ENCODE results near the gene LENG8. TPM values are rescaled to one million over a fixed set of nuclear protein-coding genes. Genes with fewer than 3 reads are reported as not detected.

The LENG8 gene
- total RNA-seq, 1 experiment from 2014 or later = 148 TPM

- H2BK20ac ChIP-seq (ENCODE audit: low read depth, low read length, poor library complexity, severe bottlenecking) = no peak overlapping the region
- Mint-ChIP-seq H3K9me3 (peaks cover 15 to 20% of the 10 kb centered on the region in 2 experiments), H3K27me3 (ENCODE audit: low read depth) (peaks cover 46% of the 10 kb centered on the region), H3K4me1 (peaks cover 35 to 38% of the 10 kb centered on the region in 2 experiments), H3K4me3 (peak overlapping the region; percentile 78 to 91), H3K36me3 (ENCODE audit: insufficient read depth in 1 of 3, low read depth in 3 of 3) (peaks cover 12 to 25% (median 14%) of the 10 kb centered on the region in 3 experiments), H3K27ac (no peak overlapping the region)
- H3K9ac ChIP-seq (ENCODE audit: extremely low read depth, insufficient read length, low read length) = no peak overlapping the region
- H2BK12ac ChIP-seq (ENCODE audit: insufficient read length, low read depth, low read length) = no peak overlapping the region
- H3K4me2 ChIP-seq (ENCODE audit: insufficient read depth, insufficient read length, low read length) = peak overlapping the region; percentile 67
- H4K8ac ChIP-seq (replicated peaks; ENCODE audit: insufficient read length, low read depth, low read length) = no peak overlapping the region
- no peak overlapping the region for H2AK5ac ChIP-seq (ENCODE audit: insufficient read length, low read length)
- H4K91ac ChIP-seq (ENCODE audit: insufficient read length, low read depth, low read length) = no peak overlapping the region
- H3K4me1 ChIP-seq (ENCODE audit: insufficient read depth, low read length) = peaks cover 5% of the 10 kb centered on the region; the same call in 1 of the 2 replicates
- DNase-seq = no peak
- H3K27me3 ChIP-seq (ENCODE audit: insufficient read depth, low read length) = peaks cover 12% of the 10 kb centered on the region; the same call in 1 of the 2 replicates
- H3K79me2 ChIP-seq (ENCODE audit: insufficient read depth, low read length) = no peaks in the 10 kb centered on the region
- H3K9me3 ChIP-seq (ENCODE audit: control insufficient read depth, low read depth, low read length) = no peaks in the 10 kb centered on the region
- no peak overlapping the region for H3K23ac ChIP-seq (ENCODE audit: insufficient read length, low read depth, low read length)
- no peak overlapping the region for H2BK15ac ChIP-seq (ENCODE audit: low read depth, low read length)
- no peak overlapping the region for H3T11ph ChIP-seq (ENCODE audit: low read length)
- H3K79me1 ChIP-seq (ENCODE audit: insufficient read depth, low read depth, low read length, poor library complexity, severe bottlenecking) = no peaks in the 10 kb centered on the region
- TF ChIP-seq CTCF (conservative IDR thresholded peaks at IDR 0.05) = no peak
- no peak overlapping the region for H3K18ac ChIP-seq (ENCODE audit: insufficient read length, low read depth, low read length)
- no peak overlapping the region for H3K14ac ChIP-seq (ENCODE audit: insufficient read depth, low read length)
- peaks cover 15% of the 10 kb centered on the region for H3K23me2 ChIP-seq (ENCODE audit: insufficient read length, low read depth, low read length, poor library complexity, severe bottlenecking)
- H3K27ac ChIP-seq (ENCODE audit: insufficient read length, low read depth, low read length) = no peak overlapping the region
- 100% methylated on average over 2 of the region's 44 CpGs for WGBS (ENCODE audit: extremely low coverage, insufficient read length, low lambda C conversion rate)
- H2AFZ ChIP-seq (ENCODE audit: low read length) = no peak overlapping the region
- no peak overlapping the region for H3K4ac ChIP-seq (ENCODE audit: low read depth, low read length)
- H4K20me1 ChIP-seq (ENCODE audit: control insufficient read depth, insufficient read depth, insufficient read length) = no peaks in the 10 kb centered on the region
- H2BK120ac ChIP-seq (ENCODE audit: low read depth, low read length, poor library complexity, severe bottlenecking) = no peak overlapping the region
- no peak overlapping the region for H4K5ac ChIP-seq (ENCODE audit: insufficient read length, low read depth, low read length)
- no peak overlapping the region for H2BK5ac ChIP-seq (ENCODE audit: insufficient read length, low read length)
- no peak overlapping the region for H3K56ac ChIP-seq (ENCODE audit: insufficient read length, low read depth, low read length)
Measured at GRCh38 chr19:54416695-54417491, 32.1 kb upstream of the LENG8 start.

Measured in H9 (cell line).